Upper lobe of left lung (tissue), 6 donors: ENCODE data around the gene ARPP19. TPM values are rescaled to one million over a fixed set of nuclear protein-coding genes. Genes with fewer than 3 reads are reported as not detected.
A peak's percentile ranks its signal among the peaks of the same experiment; 100 is the strongest.

Experiments used
- ATAC-seq, 2 donors: fragments of 200-7000 bp; cut with Tn5 transposase; one replicate each; pipeline ENCODE4 v1.9.1; 2022; ENCODE audit warnings: mild to moderate bottlenecking in 2 of 2, moderate library complexity in 2 of 2; ENCODE audit not compliant: low FRiP score in 2 of 2
- DNase-seq, 2 donors: peaks; one replicate each; pipeline ENCODE4 v3.0.0-alpha.2; 2019 to 2020
- H3K27ac ChIP-seq, 4 donors: fragments of 200-600 bp; sonication (generic); one replicate each; pipeline ENCODE4 v1.5.1; 2016 to 2019
- H3K27me3 ChIP-seq, 4 donors: fragments of 200-600 bp; sonication (generic); one replicate each; pipeline ENCODE4 v1.5.1; 2017 to 2019
- H3K36me3 ChIP-seq, 4 donors: fragments of 200-600 bp; sonication (generic); one replicate each; pipeline ENCODE4 v1.5.1; 2016 to 2019
- H3K4me1 ChIP-seq, 4 donors: fragments of 200-600 bp; sonication (generic); one replicate each; pipeline ENCODE4 v1.5.1; 2018 to 2019
- H3K4me3 ChIP-seq, 4 donors: fragments of 200-600 bp; sonication (generic); one replicate each; pipeline ENCODE4 v1.5.1; 2017 to 2019; ENCODE audit warnings: mild to moderate bottlenecking in 2 of 4, moderate library complexity in 1 of 4
- H3K9me3 ChIP-seq, 4 donors: fragments of 200-600 bp; sonication (generic); one replicate each; pipeline ENCODE4 v1.5.1; 2018 to 2019
- CTCF ChIP-seq, 6 experiments: fragments of 450-650 bp in 4 of 6; fragments of 200-600 bp in 2 of 6; sonication (generic) in 2 of 6; IDR thresholded peaks; one replicate each; pipeline ENCODE4 v1.5.1; 2016 to 2019; ENCODE audit warnings: antibody characterized with exemption in 6 of 6
- EP300 ChIP-seq, 4 donors: sonication (generic); formaldehyde crosslinking; IDR thresholded peaks; one replicate each; pipeline ENCODE4 v1.5.1; 2017; ENCODE audit warnings: antibody characterized with exemption in 4 of 4, control low read depth in 2 of 4
- POLR2A ChIP-seq, 4 donors: fragments of 450-650 bp; IDR thresholded peaks; one replicate each; pipeline ENCODE4 v1.5.1; 2016 to 2017; ENCODE audit warnings: antibody characterized with exemption in 4 of 4, mild to moderate bottlenecking in 2 of 4
- POLR2AphosphoS5 ChIP-seq, 2 donors: sonication (generic); formaldehyde crosslinking; IDR thresholded peaks; one replicate each; pipeline ENCODE4 v1.5.1; 2017; ENCODE audit warnings: antibody characterized with exemption in 2 of 2
- WGBS, 2 donors: methylation state at CpG; one replicate each; pipeline ENCODE4 v1.1.5; 2017 to 2018; 5-methylcytosine and 5-hydroxymethylcytosine counted together
- total RNA-seq, 6 donors: library from RNA; depleted of rRNA in 4 of 6; stranded (reverse); fragments of >200 nt in 4 of 6; gene quantifications; one replicate each; pipeline versions ENCODE4 v1.1.0 to v1.2.1, GENCODE V29; 2016 to 2021
- donor health status: DM: no; HTN: no; CAD: no; lungs with moderate emphysema.
- donor health status: DM: no; HTN: yes; CAD: no; lungs with severe emphysema.

The ARPP19 gene, protein sequence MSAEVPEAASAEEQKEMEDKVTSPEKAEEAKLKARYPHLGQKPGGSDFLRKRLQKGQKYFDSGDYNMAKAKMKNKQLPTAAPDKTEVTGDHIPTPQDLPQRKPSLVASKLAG
- 100 to 1,000 TPM in 4 of 6 donors, 10 to 100 TPM in 2; 29.3 to 159 (median 139) TPM for total RNA-seq

DNA sequence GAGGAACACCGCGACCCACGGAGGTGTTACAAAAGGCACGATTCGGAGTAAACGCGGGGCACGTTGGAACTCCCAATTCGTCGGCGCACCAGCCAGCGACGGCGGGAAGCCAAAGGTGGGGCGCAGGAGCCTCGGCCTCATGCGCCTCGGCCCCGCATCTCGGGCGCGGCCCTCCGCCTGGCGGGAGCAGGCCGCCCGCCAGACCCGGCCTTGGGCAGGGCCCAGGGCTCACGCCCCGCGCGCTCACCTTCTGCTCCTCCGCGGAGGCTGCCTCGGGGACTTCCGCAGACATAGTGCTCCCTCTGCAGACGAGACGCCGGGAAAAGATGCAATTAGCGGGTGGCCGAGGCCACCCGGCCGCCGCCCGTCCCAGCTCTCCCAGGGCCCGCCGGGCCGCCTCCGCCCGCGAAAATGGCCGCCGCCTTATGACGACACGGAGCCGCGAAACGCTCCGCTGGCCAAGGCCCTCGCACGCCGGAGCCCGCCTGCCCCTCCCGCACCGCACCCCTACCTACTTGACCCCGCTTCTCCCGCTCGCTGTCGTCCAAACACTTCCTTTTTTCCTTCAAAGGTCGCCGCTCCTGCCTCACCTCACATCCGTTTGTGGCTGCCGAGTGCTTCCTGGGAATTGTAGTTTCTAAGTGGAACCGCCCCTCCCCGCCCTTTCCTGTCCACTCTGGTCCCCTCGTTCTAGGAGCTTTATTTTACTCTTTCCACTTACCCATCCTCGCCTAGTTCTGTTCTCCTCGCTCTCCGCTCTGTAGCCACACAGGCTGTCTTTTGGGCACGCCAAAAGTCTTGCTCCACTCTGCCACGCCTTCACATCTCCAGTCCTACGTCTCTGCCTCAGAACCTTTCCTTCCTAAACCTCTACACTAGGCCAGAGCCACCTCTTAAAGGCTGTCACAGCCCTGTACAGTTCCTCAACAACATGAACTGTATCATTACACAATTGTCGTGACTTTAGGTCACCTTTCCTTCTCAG, at the start of gene ARPP19:
Gene ARPP19 (minus strand): TSS at position 430 of the 985 bp plus-strand sequence. CDS start 138 bp downstream, at position 292.
- no peaks in the 10 kb centered on the region for H3K9me3 ChIP-seq
- peak within 1 kb of the TSS; percentile 69 to 81 (median 78) for H3K4me3 ChIP-seq
- ATAC-seq (peak; percentile 93 to 95), DNase-seq (peak; percentile 94 to 97)
- TF ChIP-seq POLR2A (IDR thresholded peaks at IDR 0.05) (peak in 3 of 4 donors; percentile 71 to 89 (median 88)), CTCF (IDR thresholded peaks at IDR 0.05) (peak in 2 of 6 experiments; percentile 38 to 51), EP300 (IDR thresholded peaks at IDR 0.05) (peak in 1 of 4 donors; percentile 35), POLR2AphosphoS5 (IDR thresholded peaks at IDR 0.05) (peak; percentile 78 to 86)
- WGBS, 2 donors: 6 to 8% methylated on average over 54 to 72 of the region's 82 CpGs
- H3K27ac ChIP-seq: peak within 1 kb of the TSS; percentile 95 to 99 (median 97)
- no peaks in the 10 kb centered on the region for H3K27me3 ChIP-seq
- no peaks in the 10 kb centered on the region for H3K36me3 ChIP-seq
- H3K4me1 ChIP-seq: peaks cover 32 to 39% (median 34%) of the 10 kb centered on the region in 4 donors

DNA sequence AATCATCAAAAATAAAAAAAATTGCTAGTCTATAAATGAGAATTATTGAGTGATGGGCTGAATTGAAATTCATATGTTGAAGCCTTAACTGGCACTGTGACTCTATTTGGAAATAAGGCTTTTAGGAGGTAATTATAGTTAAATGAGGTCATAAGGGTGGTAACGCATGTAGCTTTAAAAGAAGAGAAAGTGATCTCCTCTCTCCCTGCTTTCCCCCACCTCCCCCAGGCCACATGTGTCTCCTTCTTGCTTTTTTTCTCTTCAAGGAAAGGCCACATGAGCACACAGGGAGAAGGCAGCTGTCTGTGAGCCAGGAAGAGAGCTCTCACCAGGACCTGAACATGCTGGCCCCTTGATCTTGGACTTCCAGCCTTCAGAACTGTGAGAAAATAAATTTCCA, 48.2 kb upstream of the ARPP19 start:
- peaks cover 0 to 7% (median 6%) of the 10 kb centered on the region in 4 donors for H3K4me1 ChIP-seq
- ATAC-seq (no peak), DNase-seq (no peak)
- TF ChIP-seq CTCF (IDR thresholded peaks at IDR 0.05): no peak
- TF ChIP-seq POLR2A (IDR thresholded peaks at IDR 0.05): no peak
- no peak for TF ChIP-seq EP300 (IDR thresholded peaks at IDR 0.05)
- TF ChIP-seq POLR2AphosphoS5 (IDR thresholded peaks at IDR 0.05): no peak
- no peaks in the 10 kb centered on the region for H3K9me3 ChIP-seq
- H3K4me3 ChIP-seq: no peak overlapping the region
- 89 to 100% methylated on average over 1 of the region's 1 CpG for WGBS, 2 donors
- H3K36me3 ChIP-seq: peaks cover 0 to 44% (median 13%) of the 10 kb centered on the region in 4 donors
- H3K27me3 ChIP-seq: no peaks in the 10 kb centered on the region
- H3K27ac ChIP-seq: no peak overlapping the region

- H3K27ac ChIP-seq: peak overlapping the region in 2 of 4 donors; percentile 32 to 35
- ATAC-seq (peak in 1 of 2 donors; percentile 72), DNase-seq (no peak)
- WGBS, 2 donors: 58 to 75% methylated on average over 2 of the region's 2 CpGs
- H3K4me3 ChIP-seq: no peak overlapping the region
- no peaks in the 10 kb centered on the region for H3K9me3 ChIP-seq
- peaks cover 0 to 51% (median 20%) of the 10 kb centered on the region in 4 donors for H3K36me3 ChIP-seq
- no peak for TF ChIP-seq POLR2A (IDR thresholded peaks at IDR 0.05)
- TF ChIP-seq EP300 (IDR thresholded peaks at IDR 0.05): no peak
- TF ChIP-seq POLR2AphosphoS5 (IDR thresholded peaks at IDR 0.05): no peak
- no peaks in the 10 kb centered on the region for H3K27me3 ChIP-seq
- H3K4me1 ChIP-seq: peaks cover 0 to 7% (median 6%) of the 10 kb centered on the region in 4 donors
Observed at GRCh38 chr15:52615302-52615701, 46.5 kb upstream of the ARPP19 start.

- peaks cover 2 to 83% (median 26%) of the 10 kb centered on the region in 4 donors for H3K36me3 ChIP-seq
- 84 to 88% methylated on average over 5 of the region's 5 CpGs for WGBS, 2 donors
- peak in 1 of 2 donors; percentile 57 for ATAC-seq
Observed at GRCh38 chr15:52609593-52609992, 40.8 kb upstream of the ARPP19 start.

DNA sequence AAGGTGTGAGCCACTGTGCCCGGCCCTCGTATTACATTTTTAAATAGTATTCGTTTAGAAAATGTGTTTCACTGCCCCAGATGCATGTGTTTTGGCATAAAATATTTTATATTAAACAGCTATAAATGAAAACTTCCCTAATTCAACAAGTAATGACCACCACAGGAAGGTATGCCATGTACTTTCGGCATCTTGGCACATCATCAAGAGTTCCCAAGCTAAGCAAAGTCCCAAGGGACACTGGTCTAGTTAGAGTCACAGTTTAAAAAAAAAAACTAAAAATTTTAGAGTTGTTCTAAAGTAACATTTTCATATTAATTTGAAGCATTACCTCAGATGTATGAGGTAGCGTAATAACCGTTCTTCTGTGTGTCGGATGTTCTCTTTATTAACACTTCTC, 15.6 kb upstream of the ARPP19 start:
- H3K36me3 ChIP-seq: peaks cover 7 to 60% (median 18%) of the 10 kb centered on the region in 4 donors
- DNase-seq (no peak), ATAC-seq (no peak)
- no peaks in the 10 kb centered on the region for H3K9me3 ChIP-seq
- H3K27ac ChIP-seq: no peak overlapping the region
- H3K4me3 ChIP-seq: no peak overlapping the region
- H3K27me3 ChIP-seq: no peaks in the 10 kb centered on the region
- TF ChIP-seq POLR2A (IDR thresholded peaks at IDR 0.05) (no peak), CTCF (IDR thresholded peaks at IDR 0.05) (no peak), EP300 (IDR thresholded peaks at IDR 0.05) (no peak), POLR2AphosphoS5 (IDR thresholded peaks at IDR 0.05) (no peak)
- no peaks in the 10 kb centered on the region for H3K4me1 ChIP-seq
- 96% methylated on average over 7 of the region's 7 CpGs for WGBS, 2 donors

More at GRCh38 chr15:52609593-52609992, 40.8 kb upstream of the ARPP19 start:
- Histone ChIP-seq H3K4me1 (no peaks in the 10 kb centered on the region), H3K9me3 (no peaks in the 10 kb centered on the region), H3K27ac (no peak overlapping the region), H3K27me3 (no peaks in the 10 kb centered on the region), H3K4me3 (no peak overlapping the region)
- TF ChIP-seq POLR2A (IDR thresholded peaks at IDR 0.05) (no peak), EP300 (IDR thresholded peaks at IDR 0.05) (no peak)
- no peak for DNase-seq
